Smooth muscle cell of the brain vasculature (primary cell): Measurements from ENCODE around the gene NUDT17.

ENCODE experiments used
- DNase-seq: peaks from one replicate; pipeline ENCODE4 v3.0.0-alpha.2; 2012; ENCODE audit warnings: low read depth, low spot score

Gene NUDT17

DNA sequence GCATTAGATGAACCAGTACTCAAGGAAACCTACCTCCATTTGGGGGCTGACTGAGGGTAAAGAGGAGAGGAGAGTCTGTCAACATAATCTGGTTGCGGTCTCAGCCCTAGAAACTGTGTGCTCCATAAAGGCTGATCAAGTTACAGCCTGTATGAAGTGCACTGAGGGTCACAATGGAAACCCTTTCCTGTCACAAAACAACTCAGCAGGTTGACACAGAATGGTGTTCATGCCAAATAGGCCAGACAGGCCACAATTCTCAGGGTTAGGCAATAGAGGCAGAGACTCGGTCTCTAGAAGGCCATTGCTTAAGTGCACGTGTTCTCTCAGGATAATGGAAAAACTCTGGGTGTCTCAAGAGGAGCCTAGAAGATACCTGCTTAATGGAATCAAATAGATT is 44.3 kb downstream of the NUDT17 start:
- DNase-seq: no peak

DNA sequence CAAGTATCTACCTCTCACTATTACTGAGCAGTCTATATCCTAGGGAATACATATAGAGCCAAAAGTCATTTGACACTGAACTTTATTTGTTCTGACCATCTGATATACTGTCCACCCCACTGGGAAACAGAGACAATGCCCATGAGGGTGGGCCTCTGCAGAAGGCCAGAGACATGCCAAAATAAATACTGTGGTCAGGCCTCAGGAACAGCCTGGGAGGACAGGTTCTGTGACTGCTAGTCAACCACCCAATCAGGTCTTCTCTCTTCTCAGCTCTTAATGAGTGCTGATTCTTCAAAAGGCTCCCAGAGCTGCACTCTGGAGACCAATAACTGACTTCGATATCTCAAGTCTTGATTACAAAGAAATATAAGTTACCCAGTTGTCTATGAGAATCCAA is 45.7 kb downstream of the NUDT17 start:
- DNase-seq: peak; percentile 88

DNA sequence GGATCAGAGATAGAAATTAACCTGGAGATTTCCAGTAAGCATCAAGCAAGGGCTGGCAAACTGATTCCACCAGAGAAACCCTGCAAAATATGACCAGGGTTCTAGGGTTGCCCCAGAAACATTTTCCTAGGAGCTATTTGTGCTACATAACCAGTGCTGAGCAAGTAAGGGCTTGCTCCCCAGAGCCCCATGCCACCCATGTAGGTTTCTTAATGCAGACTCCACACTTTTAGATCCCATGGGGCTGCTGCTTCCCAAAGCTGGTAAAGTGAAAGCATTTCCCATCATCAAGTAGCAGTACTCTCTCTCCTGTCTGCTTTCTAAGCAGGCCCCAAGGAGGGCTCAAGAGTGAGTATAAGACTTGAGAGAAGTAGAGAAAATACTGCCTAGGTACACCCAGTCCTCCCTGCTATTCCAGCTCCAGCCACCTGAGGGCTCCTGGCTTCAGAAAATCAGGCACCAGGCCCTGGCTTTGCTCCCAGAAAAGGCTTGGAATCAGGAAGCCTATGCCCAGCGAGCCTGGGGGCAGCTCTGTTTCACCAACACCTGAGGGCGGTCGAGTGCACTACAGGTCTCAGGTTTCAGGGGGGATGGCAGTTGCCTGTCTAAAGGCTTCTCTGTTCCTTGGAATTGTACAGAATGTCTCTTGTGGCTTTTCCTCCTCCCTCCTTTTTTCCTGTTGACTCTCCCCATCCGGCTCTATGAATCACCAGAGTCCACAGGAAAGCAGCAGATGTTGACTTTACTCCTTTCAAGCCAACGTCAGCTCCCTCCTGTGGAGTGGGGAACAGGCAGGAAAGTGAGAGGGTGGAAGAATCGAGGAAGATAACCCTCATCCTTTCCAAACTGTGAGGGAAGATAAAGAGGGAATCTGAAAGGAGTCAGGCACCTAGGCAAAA is 46.4 kb downstream of the NUDT17 start:
- DNase-seq: peak; percentile 100

DNA sequence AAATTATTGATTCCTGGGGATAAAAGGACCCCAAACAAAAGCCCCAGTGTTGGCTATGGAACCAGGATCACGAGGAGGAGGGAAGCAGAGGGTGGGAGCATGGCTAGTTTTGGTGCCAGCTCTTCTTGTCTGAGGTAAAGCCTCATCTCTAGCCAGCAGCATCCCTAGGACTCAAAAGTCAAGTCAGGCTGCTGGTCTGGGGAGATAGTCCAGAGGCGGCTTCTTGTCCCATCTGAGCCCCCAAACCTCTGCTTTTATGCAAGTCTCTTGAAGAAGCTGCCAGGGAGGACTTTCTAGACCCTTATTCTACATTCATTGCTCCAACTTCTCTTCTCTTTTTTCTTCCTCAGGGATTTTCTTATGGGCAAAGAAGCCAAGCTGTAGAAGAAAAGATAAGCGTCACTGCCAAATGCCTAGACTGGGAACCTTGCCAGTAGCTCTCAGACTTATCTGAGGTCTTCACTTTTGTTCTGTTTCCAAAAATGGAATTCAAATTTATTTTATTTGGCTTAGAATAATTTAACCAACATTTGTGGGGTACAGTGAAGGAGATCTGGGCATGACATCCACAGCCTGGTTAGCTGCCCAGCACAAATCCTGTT is 47.2 kb downstream of the NUDT17 start:
- no peak for DNase-seq

DNA sequence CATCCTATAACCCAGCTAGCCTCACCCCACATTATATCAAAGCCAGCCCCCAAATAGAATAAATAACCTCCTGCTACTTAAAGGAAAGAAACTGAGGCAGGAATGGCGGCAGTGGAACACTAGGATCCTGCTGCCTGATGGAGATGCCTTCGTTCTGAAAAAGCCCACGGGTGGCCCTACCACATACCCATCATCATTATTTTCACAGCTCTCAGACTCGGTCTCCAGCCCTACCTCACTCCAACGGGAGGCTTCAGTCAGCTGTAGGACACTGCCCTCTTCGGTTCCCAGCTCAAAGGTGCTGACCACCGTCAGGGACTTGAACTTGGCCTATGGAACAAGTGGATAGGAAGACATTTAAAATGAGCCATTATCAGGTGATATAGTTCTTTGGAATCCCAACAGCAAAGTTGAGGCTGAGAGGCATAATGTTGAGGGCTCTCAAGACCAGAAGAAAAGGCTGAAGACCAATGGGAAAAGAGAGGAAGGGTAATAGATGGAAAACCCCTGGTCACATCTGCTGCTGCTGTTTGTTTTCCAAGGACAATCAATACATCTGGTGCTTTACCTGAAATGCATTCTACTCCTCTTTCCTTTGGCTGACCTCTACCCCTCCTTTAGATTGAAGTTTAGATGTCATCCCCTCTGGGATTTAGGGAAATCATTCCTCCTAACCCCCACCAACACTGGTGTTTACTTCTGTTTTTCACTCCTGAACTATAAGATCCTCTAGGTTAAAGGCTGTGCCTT is 48.1 kb downstream of the NUDT17 start:
- no peak for DNase-seq

DNA sequence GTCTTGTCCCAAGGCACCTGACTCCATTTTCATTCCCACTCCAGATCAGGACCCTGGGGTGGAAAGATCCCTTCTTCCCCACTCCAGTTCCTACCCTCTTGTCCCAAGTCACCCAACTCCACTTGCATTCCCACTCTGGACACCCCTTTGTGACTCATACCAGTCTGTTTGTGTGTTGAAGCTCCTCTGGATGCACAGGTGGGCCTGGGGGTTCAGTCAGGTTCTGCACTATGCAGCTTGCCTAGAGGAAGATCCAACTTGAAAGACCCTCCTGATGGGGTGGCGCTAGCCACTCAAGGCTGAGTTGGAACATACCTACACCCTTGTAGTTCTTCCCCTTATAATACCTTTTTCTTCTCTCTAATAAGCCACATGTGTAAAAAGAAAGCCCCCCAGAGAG is 50.0 kb downstream of the NUDT17 start:
- DNase-seq: no peak

DNA sequence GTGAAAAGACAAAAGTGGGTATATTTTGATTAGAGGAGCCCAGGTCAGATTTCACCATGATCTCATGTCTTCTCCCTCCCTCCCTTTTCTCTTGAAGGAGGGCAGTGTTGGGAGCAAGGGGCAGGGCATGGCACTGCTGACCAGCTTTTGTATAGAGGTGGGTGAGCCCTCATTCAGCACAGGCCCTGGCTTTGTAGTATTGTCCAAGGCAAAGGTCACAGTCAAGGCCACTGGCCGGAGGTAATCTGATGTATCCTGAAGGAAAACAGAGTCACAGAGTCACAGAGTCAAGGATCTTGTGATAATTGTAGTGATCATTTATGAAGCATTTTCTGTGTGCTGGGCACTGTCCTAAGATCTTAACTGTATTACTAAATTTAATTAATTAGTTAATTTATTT is 52.5 kb downstream of the NUDT17 start:
- no peak for DNase-seq
